Neuronal stem cell (in vitro differentiated cells): ENCODE data around the gene MFGE8.

Experiments used
- DNase-seq: peaks from one replicate; pipeline ENCODE4 v3.0.0-alpha.2; 2013; ENCODE audit warnings: low spot score
- H2AFZ ChIP-seq: one replicate; pipeline ENCODE4 v1.6.1; 2013; ENCODE audit warnings: mild to moderate bottlenecking, low read length, inconsistent platforms
- H2AK5ac ChIP-seq: 2 replicates; pipeline ENCODE4 v1.6.1; 2013; ENCODE audit warnings: low read depth, mild to moderate bottlenecking, inconsistent platforms, low read length, moderate library complexity, mixed read lengths
- H2BK120ac ChIP-seq: 2 replicates; pipeline ENCODE4 v1.6.1; 2013; ENCODE audit warnings: low read depth, mild to moderate bottlenecking, inconsistent platforms, low read length, moderate library complexity, mixed read lengths
- H2BK12ac ChIP-seq: one replicate; pipeline ENCODE4 v1.6.1; 2013; ENCODE audit warnings: low read length, inconsistent platforms
- H2BK15ac ChIP-seq: 2 replicates; pipeline ENCODE4 v1.6.1; 2013; ENCODE audit warnings: mild to moderate bottlenecking, low read length, inconsistent platforms, mixed read lengths
- H2BK5ac ChIP-seq: one replicate; pipeline ENCODE4 v1.6.1; 2013; ENCODE audit warnings: inconsistent platforms, mild to moderate bottlenecking, low read length, moderate library complexity
- H3K14ac ChIP-seq: one replicate; pipeline ENCODE4 v1.6.1; 2013; ENCODE audit warnings: low read length, inconsistent platforms
- H3K18ac ChIP-seq: 2 replicates; pipeline ENCODE4 v1.6.1; 2013; ENCODE audit warnings: low read length, inconsistent platforms
- H3K23ac ChIP-seq: 2 replicates; pipeline ENCODE4 v1.6.1; 2013; ENCODE audit warnings: low read depth, mild to moderate bottlenecking, mixed read lengths, low read length, inconsistent platforms; ENCODE audit not compliant: poor library complexity
- H3K27ac ChIP-seq: replicated peaks from 3 replicates; pipeline ENCODE4 v1.5.1; 2013; ENCODE audit warnings: low read length, inconsistent platforms
- H3K27me3 ChIP-seq, 3 experiments: 2 replicates each; pipeline ENCODE4 v1.6.1; 2013; ENCODE audit warnings: low read length in 3 of 3, mild to moderate bottlenecking in 2 of 3, inconsistent platforms in 1 of 3, low read depth in 1 of 3, mixed read lengths in 1 of 3, moderate library complexity in 1 of 3; ENCODE audit not compliant: control insufficient read depth in 3 of 3, insufficient read depth in 3 of 3
- H3K36me3 ChIP-seq, 2 donors: replicated peaks in 1 of 2; 2 replicates each; pipeline ENCODE4 v1.6.1; 2013; ENCODE audit warnings: low read length in 2 of 2; ENCODE audit not compliant: control insufficient read depth in 2 of 2, insufficient read depth in 2 of 2
- H3K4ac ChIP-seq: 2 replicates; pipeline ENCODE4 v1.6.1; 2013; ENCODE audit warnings: inconsistent platforms, mild to moderate bottlenecking, low read length, moderate library complexity
- H3K4me1 ChIP-seq, 2 donors: 1 replicate in 1 of 2; 2 replicates in 1 of 2; pipeline ENCODE4 v1.6.1; 2013; ENCODE audit warnings: low read length in 2 of 2, low read depth in 1 of 2; ENCODE audit not compliant: control insufficient read depth in 2 of 2, insufficient read depth in 1 of 2
- H3K4me2 ChIP-seq: one replicate; pipeline ENCODE4 v1.6.1; 2013; ENCODE audit warnings: mild to moderate bottlenecking, low read length, inconsistent platforms; ENCODE audit not compliant: insufficient read depth, poor library complexity, severe bottlenecking
- H3K4me3 ChIP-seq, 2 donors: 2 replicates each; pipeline ENCODE4 v1.5.1; 2013; ENCODE audit warnings: low read length in 2 of 2, mild to moderate bottlenecking in 2 of 2, inconsistent platforms in 1 of 2, moderate library complexity in 1 of 2
- H3K79me1 ChIP-seq: one replicate; pipeline ENCODE4 v1.6.1; 2013; ENCODE audit warnings: low read depth, mild to moderate bottlenecking, inconsistent platforms, low read length, moderate library complexity
- H3K9ac ChIP-seq: one replicate; pipeline ENCODE4 v1.6.1; 2013; ENCODE audit warnings: mild to moderate bottlenecking, low read depth, low read length, inconsistent platforms; ENCODE audit not compliant: poor library complexity
- H3K9me3 ChIP-seq, 2 donors: replicated peaks in 1 of 2; 2 replicates each; pipeline versions ENCODE3 to v1.6.1; 2013; ENCODE audit warnings: low read length in 2 of 2, mild to moderate bottlenecking in 2 of 2, inconsistent platforms in 1 of 2, low read depth in 1 of 2, mixed read lengths in 1 of 2, moderate library complexity in 1 of 2; ENCODE audit not compliant: control insufficient read depth in 2 of 2, insufficient read depth in 1 of 2
- H4K8ac ChIP-seq: one replicate; pipeline ENCODE4 v1.6.1; 2013; ENCODE audit warnings: low read depth, mild to moderate bottlenecking, inconsistent platforms, low read length, moderate library complexity
- H4K91ac ChIP-seq: one replicate; pipeline ENCODE4 v1.6.1; 2013; ENCODE audit warnings: low read length, low read depth, mild to moderate bottlenecking, inconsistent platforms; ENCODE audit not compliant: poor library complexity
- WGBS, 2 donors: extraction: QIAGEN DNeasy Blood & Tissue Kit; methylation state at CpG; one replicate each; pipeline ENCODE4 v1.1.7; 2013; ENCODE audit warnings: missing lambda C conversion rate in 2 of 2, mixed read lengths in 1 of 2; ENCODE audit not compliant: insufficient read length in 2 of 2, insufficient replicate concordance in 1 of 2; ENCODE audit errors: extremely low coverage in 2 of 2; 5-methylcytosine and 5-hydroxymethylcytosine counted together

MFGE8 gene

DNA sequence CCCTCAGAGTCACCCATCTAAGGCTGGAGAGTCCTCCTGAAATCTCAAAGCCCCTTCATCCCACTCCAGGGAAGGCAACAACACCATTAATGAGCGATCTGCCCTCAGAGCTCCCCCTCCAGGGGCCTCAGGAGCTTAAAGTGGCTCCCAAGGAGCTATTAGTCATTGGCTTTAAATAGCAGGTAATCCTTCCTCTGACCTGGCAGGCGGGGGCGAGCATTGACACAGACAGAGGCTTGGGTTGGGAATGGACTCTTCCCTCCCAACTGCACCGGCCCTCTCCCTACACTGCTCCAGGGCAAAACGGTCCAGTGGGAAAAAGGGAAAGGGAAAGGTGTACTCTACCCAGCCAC is 1.4 kb downstream of the MFGE8 start:
- no peak overlapping the region for H2AK5ac ChIP-seq
- H3K27ac ChIP-seq: no peak overlapping the region
- peaks cover 15 to 46% of the 10 kb centered on the region in 2 donors for H3K36me3 ChIP-seq
- no CpG with 5 or more reads among the region's 5 CpGs for WGBS, 2 donors
- H3K4me2 ChIP-seq: peak overlapping the region; percentile 64
- H2AFZ ChIP-seq: no peak overlapping the region
- no peaks in the 10 kb centered on the region for H3K27me3 ChIP-seq
- H3K23ac ChIP-seq: no peak overlapping the region
- no peak overlapping the region for H2BK15ac ChIP-seq
- H4K91ac ChIP-seq: no peak overlapping the region
- H3K14ac ChIP-seq: no peak overlapping the region
- no peak overlapping the region for H2BK12ac ChIP-seq
- H3K18ac ChIP-seq: no peak overlapping the region
- H3K4me3 ChIP-seq: peak overlapping the region; percentile 73 to 79
- H3K79me1 ChIP-seq: peaks cover 5% of the 10 kb centered on the region
- H2BK5ac ChIP-seq: no peak overlapping the region
- no peak overlapping the region for H3K9ac ChIP-seq
- no peak overlapping the region for H4K8ac ChIP-seq
- H3K9me3 ChIP-seq: no peaks in the 10 kb centered on the region
- no peak overlapping the region for H2BK120ac ChIP-seq
- DNase-seq: no peak
- no peak overlapping the region for H3K4ac ChIP-seq
- peaks cover 4 to 19% of the 10 kb centered on the region in 2 donors for H3K4me1 ChIP-seq

DNA sequence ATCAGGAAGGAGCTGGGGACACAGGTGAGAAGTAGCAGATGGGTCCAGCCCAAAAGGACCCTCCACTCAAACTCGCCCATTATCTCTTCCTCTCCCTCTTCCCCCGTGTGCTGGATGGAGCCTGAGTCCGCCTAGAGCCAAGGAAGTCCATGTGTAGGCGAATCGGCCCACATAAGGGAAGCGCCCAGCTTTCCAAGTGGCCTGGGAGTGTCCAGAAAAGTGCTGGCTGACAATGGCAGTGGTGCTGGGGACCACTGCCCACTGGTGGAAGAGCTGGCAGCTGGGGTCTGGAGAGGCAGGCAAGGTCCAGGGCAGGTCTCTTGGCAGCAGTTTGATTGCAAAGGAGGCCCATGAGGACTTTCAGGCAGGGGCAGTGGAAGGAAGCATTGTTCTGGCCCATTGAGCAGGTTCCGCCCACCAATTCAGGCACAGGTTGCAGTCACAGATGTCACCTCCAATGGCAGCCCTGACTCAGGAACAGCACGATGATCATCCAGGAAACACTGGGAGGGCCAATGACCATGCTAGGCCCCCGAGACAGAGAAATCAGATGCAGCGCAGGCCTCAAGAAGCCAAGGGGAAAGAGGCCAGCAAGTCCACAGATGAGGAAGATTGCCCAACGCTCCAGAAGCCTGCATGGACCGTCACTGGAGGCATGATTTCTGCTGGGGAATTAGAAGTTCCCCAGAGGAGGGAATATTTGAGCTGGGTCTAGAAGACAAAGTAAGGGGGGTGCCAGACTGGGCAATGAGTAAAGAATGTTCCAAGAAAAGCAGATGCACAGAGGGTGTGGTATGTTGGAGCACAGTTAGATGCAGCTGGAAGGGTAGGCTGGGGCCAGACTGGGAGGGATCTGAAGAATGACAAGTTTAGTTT is 3.0 kb downstream of the MFGE8 start:
- Histone ChIP-seq H3K79me1 (peaks cover 7% of the 10 kb centered on the region), H2BK120ac (no peak overlapping the region), H2BK12ac (no peak overlapping the region), H3K9ac (no peak overlapping the region), H3K4ac (no peak overlapping the region), H2AK5ac (no peak overlapping the region), H3K18ac (no peak overlapping the region), H3K27ac (no peak overlapping the region), H3K36me3 (peaks cover 25 to 61% of the 10 kb centered on the region in 2 donors), H3K9me3 (no peaks in the 10 kb centered on the region), H3K4me3 (no peak overlapping the region), H3K27me3 (no peaks in the 10 kb centered on the region), H3K4me1 (peaks cover 4 to 19% of the 10 kb centered on the region in 2 donors), H4K8ac (no peak overlapping the region), H3K14ac (no peak overlapping the region), H3K23ac (no peak overlapping the region), H3K4me2 (no peak overlapping the region), H2BK15ac (no peak overlapping the region), H2BK5ac (no peak overlapping the region), H4K91ac (no peak overlapping the region), H2AFZ (no peak overlapping the region)
- DNase-seq: no peak
- WGBS, 2 donors: no CpG with 5 or more reads among the region's 12 CpGs

DNA sequence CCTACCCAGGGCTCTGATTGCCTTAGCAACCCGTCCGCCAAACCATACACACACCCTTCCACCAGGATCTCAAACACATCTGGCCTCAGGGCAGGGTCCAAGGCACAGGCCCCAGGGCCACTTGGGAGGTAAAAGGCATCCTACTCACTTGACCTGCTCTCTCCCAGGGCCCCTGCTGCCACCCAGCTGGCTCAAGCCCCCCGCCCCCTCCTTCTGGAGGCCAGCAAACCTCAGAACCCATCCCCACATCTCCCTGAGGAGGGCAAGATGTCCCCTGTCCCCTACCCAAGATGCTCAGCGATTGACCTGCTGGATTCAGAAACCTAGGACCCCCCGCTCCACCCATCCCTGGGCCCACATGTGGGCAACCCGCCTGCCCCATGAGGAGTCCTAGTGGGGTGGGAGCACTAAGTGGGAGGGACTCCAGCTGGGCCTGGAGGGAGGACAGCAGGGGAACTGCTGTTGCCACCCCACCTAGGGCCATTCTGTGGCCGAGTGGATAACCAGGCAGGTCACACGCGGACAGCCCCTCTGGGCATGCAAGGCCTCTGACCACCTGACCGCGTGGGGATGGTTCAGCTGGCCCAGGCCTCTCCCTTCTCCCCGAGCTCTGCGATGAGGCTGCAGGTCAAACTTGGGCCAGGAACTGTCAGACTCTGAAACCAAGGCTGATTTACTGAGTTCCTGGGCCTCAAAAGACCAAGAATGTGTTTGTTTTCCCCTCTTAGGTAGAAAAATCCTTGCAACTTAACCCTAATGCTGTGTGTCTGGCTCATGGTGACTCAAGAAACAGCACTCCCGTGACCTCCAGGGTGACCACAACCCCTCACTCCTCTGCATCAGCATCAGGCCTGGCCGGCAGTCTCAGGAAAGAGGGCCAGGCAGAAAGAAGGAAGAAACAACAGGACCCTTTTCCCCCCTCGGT is 4.2 kb downstream of the MFGE8 start:
- peaks cover 4 to 18% of the 10 kb centered on the region in 2 donors for H3K4me1 ChIP-seq
- no peak overlapping the region for H2BK12ac ChIP-seq
- H3K4me2 ChIP-seq: no peak overlapping the region
- H3K36me3 ChIP-seq: peaks cover 29 to 72% of the 10 kb centered on the region in 2 donors
- H3K14ac ChIP-seq: peak overlapping the region; percentile 2
- no peak overlapping the region for H3K9ac ChIP-seq
- H2AK5ac ChIP-seq: no peak overlapping the region
- H3K23ac ChIP-seq: no peak overlapping the region
- H2AFZ ChIP-seq: no peak overlapping the region
- H2BK15ac ChIP-seq: no peak overlapping the region
- H3K4ac ChIP-seq: no peak overlapping the region
- H3K79me1 ChIP-seq: peaks cover 7% of the 10 kb centered on the region
- no peak overlapping the region for H4K8ac ChIP-seq
- H3K27me3 ChIP-seq: no peaks in the 10 kb centered on the region
- peak overlapping the region; percentile 25 for H3K18ac ChIP-seq
- no peak for DNase-seq
- H2BK120ac ChIP-seq: no peak overlapping the region
- WGBS, 2 donors: no CpG with 5 or more reads among the region's 16 CpGs
- no peak overlapping the region for H3K27ac ChIP-seq
- no peak overlapping the region for H4K91ac ChIP-seq
- no peaks in the 10 kb centered on the region for H3K9me3 ChIP-seq
- no peak overlapping the region for H2BK5ac ChIP-seq
- no peak overlapping the region for H3K4me3 ChIP-seq

DNA sequence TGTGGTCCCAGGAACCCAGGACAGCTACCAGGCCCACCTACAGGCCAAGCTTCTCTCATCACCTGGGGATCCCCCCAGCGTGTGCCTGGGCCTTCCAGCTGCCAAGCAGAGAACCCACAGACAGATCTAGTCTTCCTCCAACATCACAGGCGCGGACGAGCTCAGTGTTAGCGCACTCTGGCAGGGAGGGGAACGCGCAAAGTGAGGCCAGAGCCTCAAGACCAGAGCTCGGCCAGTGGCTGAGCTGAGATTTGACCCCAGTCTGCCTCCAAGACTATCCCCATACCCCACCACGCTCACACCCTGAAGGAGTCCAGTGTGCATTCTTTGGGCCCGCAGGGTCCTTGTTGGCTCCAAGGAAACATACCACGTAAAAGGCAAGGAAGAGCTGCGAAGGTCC is 5.1 kb downstream of the MFGE8 start:
- Histone ChIP-seq H3K18ac (no peak overlapping the region), H3K79me1 (peaks cover 7% of the 10 kb centered on the region), H3K14ac (no peak overlapping the region), H2AFZ (no peak overlapping the region), H3K4me3 (no peak overlapping the region), H3K4me2 (no peak overlapping the region), H3K4me1 (peaks cover 4 to 15% of the 10 kb centered on the region in 2 donors), H2BK5ac (no peak overlapping the region), H3K27me3 (no peaks in the 10 kb centered on the region), H2BK12ac (no peak overlapping the region), H4K8ac (no peak overlapping the region), H2BK15ac (no peak overlapping the region), H3K9ac (no peak overlapping the region), H3K9me3 (no peaks in the 10 kb centered on the region), H3K4ac (no peak overlapping the region), H3K36me3 (peaks cover 33 to 77% of the 10 kb centered on the region in 2 donors), H3K27ac (no peak overlapping the region), H2AK5ac (no peak overlapping the region), H4K91ac (no peak overlapping the region), H3K23ac (peak overlapping the region; percentile 32), H2BK120ac (no peak overlapping the region)
- no peak for DNase-seq
- WGBS, 2 donors: no CpG with 5 or more reads among the region's 12 CpGs
